GM23338 (cell line): ENCODE measurements around the gene ACBD5. TPM values are rescaled to one million over a fixed set of nuclear protein-coding genes. Genes with fewer than 3 reads are reported as not detected.

Experiments used
- ATAC-seq: fragments of 200-7000 bp; cut with Tn5 transposase; 3 replicates; pipeline ENCODE4 v1.9.1; 2020
- DNase-seq: peaks from one replicate; pipeline ENCODE4 v3.0.0-alpha.2; 2015; ENCODE audit warnings: low spot score
- H2AFZ ChIP-seq: fragments of 200-600 bp; sonication (generic); 2 replicates; pipeline ENCODE4 v1.8.0; 2016; ENCODE audit warnings: antibody characterized with exemption, mild to moderate bottlenecking, moderate library complexity
- H3F3A ChIP-seq: fragments of 200-600 bp; sonication (generic); replicated peaks from 2 replicates; pipeline ENCODE4 v1.8.0; 2017; ENCODE audit warnings: antibody characterized with exemption, mixed run types, low read depth
- H3K27ac ChIP-seq: fragments of 200-600 bp; sonication (generic); 2 replicates; pipeline ENCODE4 v1.6.1; 2016; ENCODE audit warnings: low read depth
- H3K27me3 ChIP-seq: fragments of 200-600 bp; sonication (generic); 2 replicates; pipeline ENCODE4 v1.8.0; 2016; ENCODE audit warnings: mild to moderate bottlenecking, mixed run types, moderate library complexity; ENCODE audit not compliant: insufficient read depth
- H3K36me3 ChIP-seq: fragments of 200-600 bp; sonication (generic); 2 replicates; pipeline ENCODE4 v1.8.0; 2016; ENCODE audit warnings: mild to moderate bottlenecking; ENCODE audit not compliant: insufficient read depth
- H3K4me1 ChIP-seq: fragments of 200-600 bp; sonication (generic); 2 replicates; pipeline ENCODE4 v1.8.0; 2016; ENCODE audit warnings: mild to moderate bottlenecking, moderate library complexity; ENCODE audit not compliant: insufficient read depth
- H3K4me2 ChIP-seq: fragments of 200-600 bp; sonication (generic); 2 replicates; pipeline ENCODE4 v1.7.1; 2017; ENCODE audit warnings: mixed run types
- H3K4me3 ChIP-seq: fragments of 200-600 bp; sonication (generic); 2 replicates; pipeline ENCODE4 v1.6.1; 2016; ENCODE audit warnings: mixed run types
- H3K79me2 ChIP-seq: fragments of 200-600 bp; sonication (generic); replicated peaks from 2 replicates; pipeline ENCODE4 v1.8.0; 2017; ENCODE audit warnings: mild to moderate bottlenecking; ENCODE audit not compliant: insufficient read depth
- H3K9me2 ChIP-seq: fragments of 200-600 bp; sonication (generic); 2 replicates; pipeline ENCODE4 v1.8.0; 2017; ENCODE audit not compliant: insufficient read depth
- H4K20me1 ChIP-seq: fragments of 200-600 bp; sonication (generic); replicated peaks from 2 replicates; pipeline ENCODE4 v1.8.0; 2017; ENCODE audit warnings: mild to moderate bottlenecking; ENCODE audit not compliant: insufficient read depth
- H3K27ac Mint-ChIP-seq: 2 replicates; pipeline ENCODE4 v1.8.0; 2020; ENCODE audit warnings: inconsistent platforms, mild to moderate bottlenecking, moderate library complexity, mixed read lengths
- H3K27me3 Mint-ChIP-seq: 3 replicates; pipeline ENCODE4 v1.8.0; 2022; ENCODE audit warnings: low read depth, mild to moderate bottlenecking, moderate library complexity, mixed read lengths, inconsistent platforms; ENCODE audit not compliant: insufficient read depth, poor library complexity
- H3K36me3 Mint-ChIP-seq: 3 replicates; pipeline ENCODE4 v1.8.0; 2021; ENCODE audit warnings: low read depth, mild to moderate bottlenecking, inconsistent platforms, moderate library complexity, mixed read lengths
- H3K4me1 Mint-ChIP-seq: 3 replicates; pipeline ENCODE4 v1.8.0; 2020; ENCODE audit warnings: mild to moderate bottlenecking, inconsistent platforms, mixed read lengths
- H3K4me3 Mint-ChIP-seq: 3 replicates; pipeline ENCODE4 v1.8.0; 2021; ENCODE audit warnings: moderate library complexity, mild to moderate bottlenecking, inconsistent platforms, mixed read lengths
- H3K9me3 Mint-ChIP-seq: 3 replicates; pipeline ENCODE4 v1.8.0; 2020; ENCODE audit warnings: moderate library complexity, mild to moderate bottlenecking, inconsistent platforms, mixed read lengths
- EZH2 ChIP-seq: fragments of 200-600 bp; sonication (generic); IDR thresholded peaks from one replicate; pipeline ENCODE4 v1.8.0; 2017; ENCODE audit warnings: antibody characterized with exemption, mild to moderate bottlenecking, low read depth; ENCODE audit not compliant: unreplicated experiment
- EZH2phosphoT487 ChIP-seq: fragments of 200-600 bp; sonication (generic); IDR thresholded peaks from one replicate; pipeline ENCODE4 v1.8.1; 2018; ENCODE audit warnings: antibody characterized with exemption; ENCODE audit not compliant: unreplicated experiment
- NANOG ChIP-seq: IDR thresholded peaks from 2 replicates; pipeline ENCODE4 v1.6.1; 2016; ENCODE audit warnings: antibody characterized with exemption, borderline replicate concordance
- POLR2AphosphoS5 ChIP-seq: IDR thresholded peaks from 2 replicates; pipeline ENCODE4 v1.6.1; 2016; ENCODE audit warnings: antibody characterized with exemption, low read depth
- STAT1 ChIP-seq: IDR thresholded peaks from one replicate; pipeline ENCODE4 v1.6.1; 2016; ENCODE audit warnings: antibody characterized with exemption; ENCODE audit not compliant: unreplicated experiment
- polyA plus RNA-seq: library from polyadenylated mRNA; unstranded; fragments of >200 nt; fragmentation: Nextera tagmentation; extraction: Ambion mirVana; gene quantifications from 2 replicates; pipeline ENCODE4 v1.2.1, GENCODE V29; 2016
- total RNA-seq: library from RNA; depleted of rRNA; stranded (reverse); fragments of >200 nt; shearing (Covaris generic); gene quantifications from 2 replicates; pipeline ENCODE4 v1.2.3, GENCODE V29; 2014
- TF ChIP-seq, protein P1 (sequence below), 2 experiments: fragments of 200-600 bp in 1 of 2; sonication (generic) in 1 of 2; conservative IDR thresholded peaks; 2 replicates each; pipeline versions ENCODE4 v1.5.1 to v1.6.1; 2016 to 2017; ENCODE audit warnings: antibody characterized with exemption in 2 of 2, low read depth in 2 of 2, mild to moderate bottlenecking in 2 of 2, moderate library complexity in 1 of 2
- TF ChIP-seq, protein P2 (sequence below): IDR thresholded peaks from 2 replicates; pipeline ENCODE4 v1.6.1; 2016; ENCODE audit warnings: antibody characterized with exemption
- TF ChIP-seq, protein P3 (sequence below): IDR thresholded peaks from one replicate; pipeline ENCODE4 v1.6.1; 2018; ENCODE audit warnings: antibody characterized with exemption; ENCODE audit not compliant: unreplicated experiment
- TF ChIP-seq, protein P4 (sequence below): fragments of 250-450 bp; sonication (Bioruptor Pico); IDR thresholded peaks from 2 replicates; pipeline ENCODE4 v1.5.0; 2020; ENCODE audit warnings: mild to moderate bottlenecking, moderate library complexity

Gene ACBD5
- total and polyA plus RNA-seq, 2 experiments from 2014 or later = 9.8 to 10.1 TPM

DNA sequence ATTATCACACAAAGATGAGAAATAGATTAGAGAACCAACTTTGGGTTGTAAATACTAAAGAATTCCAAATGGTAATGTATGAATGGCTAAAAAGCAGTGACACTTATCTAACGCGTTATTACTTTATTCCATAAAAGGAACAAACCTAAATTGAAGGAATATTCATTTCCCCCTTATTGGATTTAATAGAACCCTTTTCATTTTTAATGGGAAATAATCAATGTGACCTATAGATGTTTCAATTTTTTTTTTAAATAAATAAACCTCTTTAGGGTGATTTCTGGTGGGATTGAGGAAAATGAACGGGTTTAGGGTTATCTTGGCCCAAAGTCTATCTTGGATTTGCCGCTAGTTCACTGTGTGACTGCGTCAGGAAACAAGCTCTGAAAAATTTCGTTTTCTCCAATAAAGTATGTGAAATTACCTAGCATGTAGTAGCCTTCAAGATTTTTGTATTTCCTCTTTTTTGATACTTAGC, 1.9 kb upstream of the ACBD5 start:
- H3K27ac Mint-ChIP-seq = peak overlapping the region; percentile 97
- H2AFZ ChIP-seq = no peak overlapping the region
- peaks cover 15% of the 10 kb centered on the region; the same call in 1 of the 2 replicates for H3K4me1 ChIP-seq
- H3K4me1 Mint-ChIP-seq = peaks cover 25% of the 10 kb centered on the region
- peak overlapping the region; percentile 86 for H3K4me2 ChIP-seq
- peaks cover 9% of the 10 kb centered on the region for H3K27me3 Mint-ChIP-seq
- ATAC-seq (no peak), DNase-seq (no peak)
- H3K79me2 ChIP-seq = no peaks in the 10 kb centered on the region; the same call in 1 of the 2 replicates
- H3K4me3 ChIP-seq = peak overlapping the region; percentile 56
- no peaks in the 10 kb centered on the region for H3K9me2 ChIP-seq
- peak overlapping the region; percentile 85 for H3K27ac ChIP-seq
- peaks cover 12% of the 10 kb centered on the region for H3F3A ChIP-seq
- H3K36me3 ChIP-seq = no peaks in the 10 kb centered on the region; the same call in 1 of the 2 replicates
- TF ChIP-seq, protein P1, sequence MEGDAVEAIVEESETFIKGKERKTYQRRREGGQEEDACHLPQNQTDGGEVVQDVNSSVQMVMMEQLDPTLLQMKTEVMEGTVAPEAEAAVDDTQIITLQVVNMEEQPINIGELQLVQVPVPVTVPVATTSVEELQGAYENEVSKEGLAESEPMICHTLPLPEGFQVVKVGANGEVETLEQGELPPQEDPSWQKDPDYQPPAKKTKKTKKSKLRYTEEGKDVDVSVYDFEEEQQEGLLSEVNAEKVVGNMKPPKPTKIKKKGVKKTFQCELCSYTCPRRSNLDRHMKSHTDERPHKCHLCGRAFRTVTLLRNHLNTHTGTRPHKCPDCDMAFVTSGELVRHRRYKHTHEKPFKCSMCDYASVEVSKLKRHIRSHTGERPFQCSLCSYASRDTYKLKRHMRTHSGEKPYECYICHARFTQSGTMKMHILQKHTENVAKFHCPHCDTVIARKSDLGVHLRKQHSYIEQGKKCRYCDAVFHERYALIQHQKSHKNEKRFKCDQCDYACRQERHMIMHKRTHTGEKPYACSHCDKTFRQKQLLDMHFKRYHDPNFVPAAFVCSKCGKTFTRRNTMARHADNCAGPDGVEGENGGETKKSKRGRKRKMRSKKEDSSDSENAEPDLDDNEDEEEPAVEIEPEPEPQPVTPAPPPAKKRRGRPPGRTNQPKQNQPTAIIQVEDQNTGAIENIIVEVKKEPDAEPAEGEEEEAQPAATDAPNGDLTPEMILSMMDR (conservative IDR thresholded peaks at IDR 0.05; ENCODE audit: low read depth in 2 of 2) = 0 out of 4 replicates have a peak, but pooled peaks of 1 of the 2 experiments have one; percentile 12
- no peak for TF ChIP-seq STAT1
- TF ChIP-seq, protein P2, sequence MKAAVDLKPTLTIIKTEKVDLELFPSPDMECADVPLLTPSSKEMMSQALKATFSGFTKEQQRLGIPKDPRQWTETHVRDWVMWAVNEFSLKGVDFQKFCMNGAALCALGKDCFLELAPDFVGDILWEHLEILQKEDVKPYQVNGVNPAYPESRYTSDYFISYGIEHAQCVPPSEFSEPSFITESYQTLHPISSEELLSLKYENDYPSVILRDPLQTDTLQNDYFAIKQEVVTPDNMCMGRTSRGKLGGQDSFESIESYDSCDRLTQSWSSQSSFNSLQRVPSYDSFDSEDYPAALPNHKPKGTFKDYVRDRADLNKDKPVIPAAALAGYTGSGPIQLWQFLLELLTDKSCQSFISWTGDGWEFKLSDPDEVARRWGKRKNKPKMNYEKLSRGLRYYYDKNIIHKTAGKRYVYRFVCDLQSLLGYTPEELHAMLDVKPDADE = no peak
- TF ChIP-seq NANOG = no peak
- TF ChIP-seq, protein P3, sequence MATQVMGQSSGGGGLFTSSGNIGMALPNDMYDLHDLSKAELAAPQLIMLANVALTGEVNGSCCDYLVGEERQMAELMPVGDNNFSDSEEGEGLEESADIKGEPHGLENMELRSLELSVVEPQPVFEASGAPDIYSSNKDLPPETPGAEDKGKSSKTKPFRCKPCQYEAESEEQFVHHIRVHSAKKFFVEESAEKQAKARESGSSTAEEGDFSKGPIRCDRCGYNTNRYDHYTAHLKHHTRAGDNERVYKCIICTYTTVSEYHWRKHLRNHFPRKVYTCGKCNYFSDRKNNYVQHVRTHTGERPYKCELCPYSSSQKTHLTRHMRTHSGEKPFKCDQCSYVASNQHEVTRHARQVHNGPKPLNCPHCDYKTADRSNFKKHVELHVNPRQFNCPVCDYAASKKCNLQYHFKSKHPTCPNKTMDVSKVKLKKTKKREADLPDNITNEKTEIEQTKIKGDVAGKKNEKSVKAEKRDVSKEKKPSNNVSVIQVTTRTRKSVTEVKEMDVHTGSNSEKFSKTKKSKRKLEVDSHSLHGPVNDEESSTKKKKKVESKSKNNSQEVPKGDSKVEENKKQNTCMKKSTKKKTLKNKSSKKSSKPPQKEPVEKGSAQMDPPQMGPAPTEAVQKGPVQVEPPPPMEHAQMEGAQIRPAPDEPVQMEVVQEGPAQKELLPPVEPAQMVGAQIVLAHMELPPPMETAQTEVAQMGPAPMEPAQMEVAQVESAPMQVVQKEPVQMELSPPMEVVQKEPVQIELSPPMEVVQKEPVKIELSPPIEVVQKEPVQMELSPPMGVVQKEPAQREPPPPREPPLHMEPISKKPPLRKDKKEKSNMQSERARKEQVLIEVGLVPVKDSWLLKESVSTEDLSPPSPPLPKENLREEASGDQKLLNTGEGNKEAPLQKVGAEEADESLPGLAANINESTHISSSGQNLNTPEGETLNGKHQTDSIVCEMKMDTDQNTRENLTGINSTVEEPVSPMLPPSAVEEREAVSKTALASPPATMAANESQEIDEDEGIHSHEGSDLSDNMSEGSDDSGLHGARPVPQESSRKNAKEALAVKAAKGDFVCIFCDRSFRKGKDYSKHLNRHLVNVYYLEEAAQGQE = no peak
- no peak for TF ChIP-seq POLR2AphosphoS5
- TF ChIP-seq, protein P4, sequence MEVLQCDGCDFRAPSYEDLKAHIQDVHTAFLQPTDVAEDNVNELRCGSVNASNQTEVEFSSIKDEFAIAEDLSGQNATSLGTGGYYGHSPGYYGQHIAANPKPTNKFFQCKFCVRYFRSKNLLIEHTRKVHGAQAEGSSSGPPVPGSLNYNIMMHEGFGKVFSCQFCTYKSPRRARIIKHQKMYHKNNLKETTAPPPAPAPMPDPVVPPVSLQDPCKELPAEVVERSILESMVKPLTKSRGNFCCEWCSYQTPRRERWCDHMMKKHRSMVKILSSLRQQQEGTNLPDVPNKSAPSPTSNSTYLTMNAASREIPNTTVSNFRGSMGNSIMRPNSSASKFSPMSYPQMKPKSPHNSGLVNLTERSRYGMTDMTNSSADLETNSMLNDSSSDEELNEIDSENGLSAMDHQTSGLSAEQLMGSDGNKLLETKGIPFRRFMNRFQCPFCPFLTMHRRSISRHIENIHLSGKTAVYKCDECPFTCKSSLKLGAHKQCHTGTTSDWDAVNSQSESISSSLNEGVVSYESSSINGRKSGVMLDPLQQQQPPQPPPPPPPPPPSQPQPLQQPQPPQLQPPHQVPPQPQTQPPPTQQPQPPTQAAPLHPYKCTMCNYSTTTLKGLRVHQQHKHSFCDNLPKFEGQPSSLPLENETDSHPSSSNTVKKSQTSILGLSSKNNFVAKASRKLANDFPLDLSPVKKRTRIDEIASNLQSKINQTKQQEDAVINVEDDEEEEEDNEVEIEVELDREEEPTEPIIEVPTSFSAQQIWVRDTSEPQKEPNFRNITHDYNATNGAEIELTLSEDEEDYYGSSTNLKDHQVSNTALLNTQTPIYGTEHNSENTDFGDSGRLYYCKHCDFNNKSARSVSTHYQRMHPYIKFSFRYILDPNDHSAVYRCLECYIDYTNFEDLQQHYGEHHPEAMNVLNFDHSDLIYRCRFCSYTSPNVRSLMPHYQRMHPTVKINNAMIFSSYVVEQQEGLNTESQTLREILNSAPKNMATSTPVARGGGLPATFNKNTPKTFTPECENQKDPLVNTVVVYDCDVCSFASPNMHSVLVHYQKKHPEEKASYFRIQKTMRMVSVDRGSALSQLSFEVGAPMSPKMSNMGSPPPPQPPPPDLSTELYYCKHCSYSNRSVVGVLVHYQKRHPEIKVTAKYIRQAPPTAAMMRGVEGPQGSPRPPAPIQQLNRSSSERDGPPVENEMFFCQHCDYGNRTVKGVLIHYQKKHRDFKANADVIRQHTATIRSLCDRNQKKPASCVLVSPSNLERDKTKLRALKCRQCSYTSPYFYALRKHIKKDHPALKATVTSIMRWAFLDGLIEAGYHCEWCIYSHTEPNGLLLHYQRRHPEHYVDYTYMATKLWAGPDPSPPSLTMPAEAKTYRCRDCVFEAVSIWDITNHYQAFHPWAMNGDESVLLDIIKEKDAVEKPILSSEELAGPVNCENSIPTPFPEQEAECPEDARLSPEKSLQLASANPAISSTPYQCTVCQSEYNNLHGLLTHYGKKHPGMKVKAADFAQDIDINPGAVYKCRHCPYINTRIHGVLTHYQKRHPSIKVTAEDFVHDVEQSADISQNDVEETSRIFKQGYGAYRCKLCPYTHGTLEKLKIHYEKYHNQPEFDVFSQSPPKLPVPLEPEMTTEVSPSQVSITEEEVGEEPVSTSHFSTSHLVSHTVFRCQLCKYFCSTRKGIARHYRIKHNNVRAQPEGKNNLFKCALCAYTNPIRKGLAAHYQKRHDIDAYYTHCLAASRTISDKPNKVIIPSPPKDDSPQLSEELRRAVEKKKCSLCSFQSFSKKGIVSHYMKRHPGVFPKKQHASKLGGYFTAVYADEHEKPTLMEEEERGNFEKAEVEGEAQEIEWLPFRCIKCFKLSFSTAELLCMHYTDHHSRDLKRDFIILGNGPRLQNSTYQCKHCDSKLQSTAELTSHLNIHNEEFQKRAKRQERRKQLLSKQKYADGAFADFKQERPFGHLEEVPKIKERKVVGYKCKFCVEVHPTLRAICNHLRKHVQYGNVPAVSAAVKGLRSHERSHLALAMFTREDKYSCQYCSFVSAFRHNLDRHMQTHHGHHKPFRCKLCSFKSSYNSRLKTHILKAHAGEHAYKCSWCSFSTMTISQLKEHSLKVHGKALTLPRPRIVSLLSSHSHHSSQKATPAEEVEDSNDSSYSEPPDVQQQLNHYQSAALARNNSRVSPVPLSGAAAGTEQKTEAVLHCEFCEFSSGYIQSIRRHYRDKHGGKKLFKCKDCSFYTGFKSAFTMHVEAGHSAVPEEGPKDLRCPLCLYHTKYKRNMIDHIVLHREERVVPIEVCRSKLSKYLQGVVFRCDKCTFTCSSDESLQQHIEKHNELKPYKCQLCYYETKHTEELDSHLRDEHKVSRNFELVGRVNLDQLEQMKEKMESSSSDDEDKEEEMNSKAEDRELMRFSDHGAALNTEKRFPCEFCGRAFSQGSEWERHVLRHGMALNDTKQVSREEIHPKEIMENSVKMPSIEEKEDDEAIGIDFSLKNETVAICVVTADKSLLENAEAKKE (CRISPR knock-in tag) = no peak
- TF ChIP-seq EZH2phosphoT487 = no peak
- no peak for TF ChIP-seq EZH2
- peaks cover 2% of the 10 kb centered on the region; the same call in 1 of the 3 replicates for H3K36me3 Mint-ChIP-seq
- peak overlapping the region; percentile 79 for H3K4me3 Mint-ChIP-seq
- no peaks in the 10 kb centered on the region; the same call in 2 of the 3 replicates for H3K9me3 Mint-ChIP-seq
- no peaks in the 10 kb centered on the region for H4K20me1 ChIP-seq
- no peaks in the 10 kb centered on the region for H3K27me3 ChIP-seq
